Type B pancreatic cell (in vitro differentiated cells): ENCODE measurements around the gene C3orf70. TPM values are rescaled to one million over a fixed set of nuclear protein-coding genes. Genes with fewer than 3 reads are reported as not detected.

Source experiments
- DNase-seq: peaks from one replicate; pipeline ENCODE4 v3.0.0; 2021; ENCODE audit warnings: mixed read lengths; ENCODE audit not compliant: unreplicated experiment; ENCODE audit errors: extremely low spot score
- H3K27ac Mint-ChIP-seq: 2 replicates; pipeline ENCODE4 v1.8.0; 2021; ENCODE audit warnings: mild to moderate bottlenecking, mixed read lengths
- H3K27me3 Mint-ChIP-seq: 2 replicates; pipeline ENCODE4 v1.8.0; 2021; ENCODE audit warnings: mixed read lengths
- H3K36me3 Mint-ChIP-seq: 2 replicates; pipeline ENCODE4 v1.8.0; 2021; ENCODE audit warnings: mixed read lengths
- H3K4me1 Mint-ChIP-seq: one replicate; pipeline ENCODE4 v1.8.0; 2021; ENCODE audit warnings: mixed read lengths; ENCODE audit not compliant: unreplicated experiment
- H3K4me3 Mint-ChIP-seq: 2 replicates; pipeline ENCODE4 v1.8.0; 2021; ENCODE audit warnings: mild to moderate bottlenecking, mixed read lengths
- H3K9me3 Mint-ChIP-seq: 2 replicates; pipeline ENCODE4 v1.8.0; 2021; ENCODE audit warnings: mixed read lengths
- total RNA-seq: library from RNA; stranded (reverse); gene quantifications from 2 replicates; pipeline ENCODE4 v1.2.1, GENCODE V29; 2021; ENCODE audit warnings: low replicate concordance
- TF ChIP-seq, protein P1 (sequence below): fragments of 200-600 bp; sonication (generic); conservative IDR thresholded peaks from 2 replicates; pipeline ENCODE4 v1.5.0; 2021; ENCODE audit warnings: antibody characterized with exemption, mild to moderate bottlenecking

Gene C3orf70
- total RNA-seq, 1 donor from 2014 or later: 4.1 TPM

DNA sequence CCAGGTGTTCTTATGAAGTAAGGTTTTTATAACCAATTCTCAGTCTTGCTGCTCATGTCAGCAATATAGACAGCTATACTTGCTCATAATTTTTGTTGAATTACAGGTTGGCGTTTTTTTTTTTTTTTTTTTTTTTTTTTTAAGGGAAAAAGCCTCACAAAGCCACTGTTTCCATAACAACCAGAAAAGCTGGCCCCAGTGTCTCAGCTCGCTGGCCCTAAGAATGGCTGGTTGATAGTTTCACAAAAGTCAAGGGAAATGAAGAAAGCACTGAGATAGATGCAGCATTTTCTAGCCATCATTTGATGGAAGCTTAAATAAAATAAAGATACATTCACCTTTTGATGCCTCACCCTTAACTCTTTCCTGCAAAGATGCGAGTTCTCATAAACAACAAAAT is 121.9 kb downstream of the C3orf70 start:
- DNase-seq: no peak
- TF ChIP-seq, protein P1, sequence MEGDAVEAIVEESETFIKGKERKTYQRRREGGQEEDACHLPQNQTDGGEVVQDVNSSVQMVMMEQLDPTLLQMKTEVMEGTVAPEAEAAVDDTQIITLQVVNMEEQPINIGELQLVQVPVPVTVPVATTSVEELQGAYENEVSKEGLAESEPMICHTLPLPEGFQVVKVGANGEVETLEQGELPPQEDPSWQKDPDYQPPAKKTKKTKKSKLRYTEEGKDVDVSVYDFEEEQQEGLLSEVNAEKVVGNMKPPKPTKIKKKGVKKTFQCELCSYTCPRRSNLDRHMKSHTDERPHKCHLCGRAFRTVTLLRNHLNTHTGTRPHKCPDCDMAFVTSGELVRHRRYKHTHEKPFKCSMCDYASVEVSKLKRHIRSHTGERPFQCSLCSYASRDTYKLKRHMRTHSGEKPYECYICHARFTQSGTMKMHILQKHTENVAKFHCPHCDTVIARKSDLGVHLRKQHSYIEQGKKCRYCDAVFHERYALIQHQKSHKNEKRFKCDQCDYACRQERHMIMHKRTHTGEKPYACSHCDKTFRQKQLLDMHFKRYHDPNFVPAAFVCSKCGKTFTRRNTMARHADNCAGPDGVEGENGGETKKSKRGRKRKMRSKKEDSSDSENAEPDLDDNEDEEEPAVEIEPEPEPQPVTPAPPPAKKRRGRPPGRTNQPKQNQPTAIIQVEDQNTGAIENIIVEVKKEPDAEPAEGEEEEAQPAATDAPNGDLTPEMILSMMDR: no peak
- Mint-ChIP-seq H3K27ac (no peak overlapping the region), H3K36me3 (peaks cover 31% of the 10 kb centered on the region), H3K27me3 (no peaks in the 10 kb centered on the region), H3K9me3 (no peaks in the 10 kb centered on the region), H3K4me1 (no peaks in the 10 kb centered on the region), H3K4me3 (no peak overlapping the region)

DNA sequence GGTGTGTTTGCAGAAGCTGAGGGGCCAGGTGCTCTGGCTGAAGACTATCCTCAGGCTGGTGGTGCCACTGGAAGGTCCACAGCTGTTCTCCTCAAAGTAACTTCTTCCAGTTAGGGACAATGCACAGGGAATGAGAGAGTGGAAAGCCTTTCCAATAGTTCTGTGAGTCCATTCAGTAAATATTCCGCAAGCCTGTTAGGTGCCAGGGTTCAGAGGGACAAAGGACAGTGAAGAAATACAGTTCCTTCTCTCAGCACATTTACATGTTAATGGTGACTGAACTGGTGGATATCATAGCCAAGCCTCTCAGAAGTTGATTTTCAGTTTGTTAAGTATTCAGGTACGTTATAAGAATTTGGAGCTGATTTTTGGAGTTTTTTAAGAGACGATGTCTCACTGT is 122.5 kb downstream of the C3orf70 start:
- Mint-ChIP-seq H3K4me3 (no peak overlapping the region), H3K27me3 (no peaks in the 10 kb centered on the region), H3K27ac (no peak overlapping the region), H3K36me3 (peaks cover 29% of the 10 kb centered on the region), H3K9me3 (no peaks in the 10 kb centered on the region), H3K4me1 (no peaks in the 10 kb centered on the region)
- TF ChIP-seq, protein P1: no peak
- DNase-seq: no peak

DNA sequence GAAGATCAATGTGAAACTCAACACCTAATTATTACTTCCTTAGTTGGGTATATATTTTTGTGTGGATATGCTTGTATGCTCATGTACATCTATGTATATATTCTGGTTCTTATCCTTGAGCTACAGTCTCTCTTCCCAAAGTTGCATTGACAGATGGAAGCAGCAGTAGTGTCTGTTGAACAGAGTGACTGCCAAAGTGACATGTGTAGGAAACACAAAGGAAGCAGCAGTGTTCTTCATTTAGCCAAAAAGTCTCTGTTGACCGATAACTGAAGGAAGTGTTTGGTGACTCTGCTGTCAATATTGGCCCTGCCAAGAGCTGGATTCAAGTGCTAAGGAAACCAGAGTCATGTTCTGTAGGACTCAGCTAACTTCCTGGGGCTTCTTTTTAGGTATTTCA is 123.8 kb downstream of the C3orf70 start:
- H3K27me3 Mint-ChIP-seq: no peaks in the 10 kb centered on the region
- H3K4me3 Mint-ChIP-seq: no peak overlapping the region
- H3K27ac Mint-ChIP-seq: no peak overlapping the region
- H3K9me3 Mint-ChIP-seq: no peaks in the 10 kb centered on the region
- H3K36me3 Mint-ChIP-seq: peaks cover 25% of the 10 kb centered on the region
- no peaks in the 10 kb centered on the region for H3K4me1 Mint-ChIP-seq
- TF ChIP-seq, protein P1: no peak
- DNase-seq: no peak

DNA sequence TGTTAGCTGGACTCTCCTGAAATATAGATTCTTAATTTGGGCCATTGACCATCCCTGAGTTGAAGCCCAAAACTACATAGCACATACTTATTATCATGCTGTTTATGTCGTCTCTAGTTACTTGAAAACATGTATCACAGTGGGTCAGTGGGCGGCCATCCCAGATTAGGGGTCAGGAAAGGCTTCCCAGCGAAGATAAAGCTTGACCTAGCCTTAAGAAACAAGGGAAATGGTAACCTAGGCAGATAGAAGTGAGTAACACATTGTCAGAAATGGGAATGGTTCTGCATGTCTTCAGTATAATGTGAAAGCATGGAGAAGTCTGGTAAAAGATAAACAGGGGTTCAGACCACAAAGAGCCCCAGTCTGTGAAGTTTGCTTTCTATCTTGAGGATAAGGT is 124.7 kb downstream of the C3orf70 start:
- no peak for DNase-seq
- no peaks in the 10 kb centered on the region for H3K4me1 Mint-ChIP-seq
- H3K4me3 Mint-ChIP-seq: no peak overlapping the region
- no peak overlapping the region for H3K27ac Mint-ChIP-seq
- H3K9me3 Mint-ChIP-seq: no peaks in the 10 kb centered on the region
- peaks cover 25% of the 10 kb centered on the region for H3K36me3 Mint-ChIP-seq
- TF ChIP-seq, protein P1: no peak
- H3K27me3 Mint-ChIP-seq: no peaks in the 10 kb centered on the region

Other genes with a start within 250 kb of the C3orf70 start
- gene EHHADH, start 101.0 kb upstream of the C3orf70 start, total RNA-seq: 5.3 and 14.4 TPM in 2 replicates
- 29.1 and 40.4 TPM in 2 replicates for gene MAP3K13, start 210.1 kb upstream of the C3orf70 start, total RNA-seq